K562 (cell line): Measurements from ENCODE around the gene DKC1.

Experiments used
- BHLHE40 ChIP-seq: IDR thresholded peaks from 2 replicates; pipeline ENCODE4 v1.6.1; 2011; ENCODE audit warnings: low read length, improper control_type of control experiment
- CHD4 ChIP-seq: fragments of 200-600 bp; sonication (generic); IDR thresholded peaks from 3 replicates; pipeline ENCODE4 v1.6.1; 2012; ENCODE audit warnings: low read depth, mild to moderate bottlenecking, mixed read lengths, low read length, inconsistent platforms; ENCODE audit not compliant: insufficient read depth, insufficient replicate concordance, poor library complexity, severe bottlenecking
- GTF3C2 ChIP-seq: IDR thresholded peaks from 3 replicates; pipeline ENCODE4 v1.6.1; 2011; ENCODE audit warnings: borderline replicate concordance, mild to moderate bottlenecking, moderate library complexity; ENCODE audit not compliant: insufficient read length; ENCODE audit errors: extremely low read depth
- NCOR1 ChIP-seq: fragments of 450-650 bp; IDR thresholded peaks from 2 replicates; pipeline ENCODE4 v1.6.1; 2016; ENCODE audit warnings: mild to moderate bottlenecking, moderate library complexity
- POLR2A ChIP-seq: fragments of 450-650 bp; conservative IDR thresholded peaks from 2 replicates; pipeline ENCODE4 v1.6.1; 2016
- TCF7 ChIP-seq: sonication (generic); IDR thresholded peaks from 2 replicates; pipeline ENCODE4 v1.6.1; 2016; ENCODE audit warnings: antibody characterized with exemption, borderline replicate concordance
- ZNF696 ChIP-seq: fragments of 250-450 bp; sonication (Bioruptor Pico); conservative IDR thresholded peaks from 2 replicates; pipeline ENCODE4 v1.4.0; 2020; ENCODE audit warnings: mild to moderate bottlenecking, moderate library complexity

GRCh38 chrX:154750301-154751202, 12.1 kb upstream of the DKC1 start, which contains the start of gene GAB3:
- TF ChIP-seq GTF3C2 (no peak), TCF7 (no peak), CHD4 (no peak), POLR2A (no peak), BHLHE40 (0 out of 2 replicates have a peak, but pooled peaks have one; percentile 5), NCOR1 (no peak), ZNF696 (CRISPR knock-in tag) (no peak)
